ENCODE data around the gene ARHGEF16.

DNA sequence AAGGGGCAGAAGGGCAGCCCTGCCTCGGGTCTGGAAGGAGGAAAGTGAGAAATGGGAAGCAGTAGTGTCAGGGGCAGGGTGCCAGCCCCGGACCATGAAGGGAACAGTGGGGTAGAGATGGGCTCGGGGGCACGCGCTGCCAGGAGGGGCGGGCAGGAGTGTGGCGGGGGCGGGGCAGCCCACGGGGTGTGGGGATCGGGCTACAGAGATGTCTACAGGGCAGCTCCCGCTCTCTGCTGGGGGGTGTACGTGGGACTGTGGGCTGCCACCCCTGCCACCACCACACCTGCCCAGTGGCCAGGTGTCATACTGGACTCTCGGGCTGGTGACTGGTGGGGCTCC lies 7.4 kb downstream of the ARHGEF16 start:
- TF ChIP-seq, protein P1, sequence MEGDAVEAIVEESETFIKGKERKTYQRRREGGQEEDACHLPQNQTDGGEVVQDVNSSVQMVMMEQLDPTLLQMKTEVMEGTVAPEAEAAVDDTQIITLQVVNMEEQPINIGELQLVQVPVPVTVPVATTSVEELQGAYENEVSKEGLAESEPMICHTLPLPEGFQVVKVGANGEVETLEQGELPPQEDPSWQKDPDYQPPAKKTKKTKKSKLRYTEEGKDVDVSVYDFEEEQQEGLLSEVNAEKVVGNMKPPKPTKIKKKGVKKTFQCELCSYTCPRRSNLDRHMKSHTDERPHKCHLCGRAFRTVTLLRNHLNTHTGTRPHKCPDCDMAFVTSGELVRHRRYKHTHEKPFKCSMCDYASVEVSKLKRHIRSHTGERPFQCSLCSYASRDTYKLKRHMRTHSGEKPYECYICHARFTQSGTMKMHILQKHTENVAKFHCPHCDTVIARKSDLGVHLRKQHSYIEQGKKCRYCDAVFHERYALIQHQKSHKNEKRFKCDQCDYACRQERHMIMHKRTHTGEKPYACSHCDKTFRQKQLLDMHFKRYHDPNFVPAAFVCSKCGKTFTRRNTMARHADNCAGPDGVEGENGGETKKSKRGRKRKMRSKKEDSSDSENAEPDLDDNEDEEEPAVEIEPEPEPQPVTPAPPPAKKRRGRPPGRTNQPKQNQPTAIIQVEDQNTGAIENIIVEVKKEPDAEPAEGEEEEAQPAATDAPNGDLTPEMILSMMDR (IDR thresholded peaks at IDR 0.05): no peak
- no peak for TF ChIP-seq POLR2A (IDR thresholded peaks at IDR 0.05)

Measured in body of pancreas (tissue), 4 donors.